Measurements from ENCODE around the gene CASP6.

DNA sequence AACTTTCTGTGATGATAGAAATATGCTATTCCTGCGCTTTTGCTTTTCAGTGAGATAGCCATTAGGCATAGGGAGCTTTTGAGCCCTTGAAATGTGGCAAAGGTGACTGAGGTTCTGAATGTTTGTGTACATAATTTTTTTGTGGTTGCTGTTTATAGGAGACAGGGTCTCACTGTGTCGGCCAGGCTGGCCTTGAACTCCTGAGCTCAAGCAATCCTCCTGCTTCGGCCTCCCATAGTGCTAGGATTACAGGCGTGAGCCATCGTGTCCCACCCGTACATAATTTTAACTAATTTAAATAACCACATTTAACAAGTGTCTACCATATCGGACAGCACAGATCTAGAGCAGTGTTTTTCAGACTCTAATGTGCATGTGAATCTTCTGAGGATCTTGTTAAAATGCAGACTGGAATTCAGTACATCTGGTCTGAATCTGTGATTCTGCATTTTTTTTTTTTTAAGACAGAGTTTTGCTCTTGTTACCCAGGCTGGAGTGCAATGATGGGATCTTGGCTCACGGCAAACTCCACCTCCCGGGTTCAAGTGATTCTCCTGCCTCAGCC is 45.3 kb downstream of the CASP6 start:
- TF ChIP-seq EZH2 (IDR thresholded peaks at IDR 0.05; ENCODE audit: insufficient read depth, poor library complexity, severe bottlenecking) (no peak), EZH2phosphoT487 (IDR thresholded peaks at IDR 0.05; ENCODE audit: insufficient read depth, low read depth) (no peak)
